ENCODE results near the gene SHISAL1. TPM values are rescaled to one million over a fixed set of nuclear protein-coding genes. Genes with fewer than 3 reads are reported as not detected.

The SHISAL1 gene
- total and polyA plus RNA-seq, 5 donors: 1.0 to 5.8 (median 1.3) TPM

DNA sequence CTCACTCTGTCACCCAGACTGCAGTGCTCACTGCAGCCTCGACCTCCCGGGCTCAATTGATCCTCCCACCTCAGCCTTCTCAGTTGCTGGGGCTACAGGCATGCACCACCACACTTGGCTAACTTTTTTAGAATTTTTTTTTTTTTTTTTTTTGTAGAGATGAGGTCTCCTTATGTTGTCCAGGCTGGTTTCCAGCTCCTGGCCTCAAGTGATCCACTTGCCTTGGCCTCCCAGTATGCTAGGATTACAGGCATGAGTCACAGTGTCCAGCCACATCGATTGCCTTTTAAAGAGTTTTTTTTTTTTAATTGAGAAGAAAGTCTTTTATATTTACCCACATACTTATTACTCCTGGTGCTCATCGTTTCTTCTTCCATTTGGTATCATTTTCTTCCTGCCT, 102.0 kb downstream of the SHISAL1 start:
- peaks cover 2% of the 10 kb centered on the region for H3K9me3 ChIP-seq (ENCODE audit: control insufficient read depth, low read length)
- ATAC-seq (no peak), DNase-seq (no peak)
- no peaks in the 10 kb centered on the region for H3K27me3 ChIP-seq (ENCODE audit: control insufficient read depth, insufficient read depth)
- no peak overlapping the region for H3K4me3 ChIP-seq (ENCODE audit: low read length)
- no peak overlapping the region for H3K27ac ChIP-seq (ENCODE audit: low read length)
- intact Hi-C loops (cut with DNase I): no loop called here
- H3K4me1 ChIP-seq (ENCODE audit: control insufficient read depth, insufficient read depth, low read length): no peaks in the 10 kb centered on the region
- 82% methylated on average over 4 of the region's 4 CpGs for WGBS

DNA sequence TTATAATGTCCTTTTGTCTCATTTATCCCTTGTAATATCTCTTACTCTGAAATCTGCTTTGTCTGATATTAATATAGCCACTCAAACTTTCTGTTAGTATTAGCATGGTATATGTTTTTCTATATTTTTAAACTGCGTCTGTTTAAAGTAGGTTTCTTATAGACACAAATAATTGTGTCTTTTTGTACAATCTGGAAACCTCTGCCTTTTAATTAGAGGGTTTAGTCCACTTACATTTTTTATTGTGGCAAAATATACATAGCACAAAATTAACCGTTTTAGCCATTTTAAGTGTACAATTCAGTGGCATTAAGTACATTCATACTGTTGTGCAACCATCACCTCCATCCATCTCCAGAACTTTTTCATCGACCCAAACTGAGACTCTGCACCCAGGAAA, 103.4 kb downstream of the SHISAL1 start:
- no peak overlapping the region for H3K27ac ChIP-seq (ENCODE audit: low read length)
- no peak overlapping the region for H3K4me3 ChIP-seq (ENCODE audit: low read length)
- DNase-seq (no peak), ATAC-seq (no peak)
- no peaks in the 10 kb centered on the region for H3K4me1 ChIP-seq (ENCODE audit: control insufficient read depth, insufficient read depth, low read length)
- no peaks in the 10 kb centered on the region for H3K9me3 ChIP-seq (ENCODE audit: control insufficient read depth, low read length)
- intact Hi-C loops (cut with DNase I): no loop called here
- 87% methylated on average over 3 of the region's 3 CpGs for WGBS
- H3K27me3 ChIP-seq (ENCODE audit: control insufficient read depth, insufficient read depth): no peaks in the 10 kb centered on the region

DNA sequence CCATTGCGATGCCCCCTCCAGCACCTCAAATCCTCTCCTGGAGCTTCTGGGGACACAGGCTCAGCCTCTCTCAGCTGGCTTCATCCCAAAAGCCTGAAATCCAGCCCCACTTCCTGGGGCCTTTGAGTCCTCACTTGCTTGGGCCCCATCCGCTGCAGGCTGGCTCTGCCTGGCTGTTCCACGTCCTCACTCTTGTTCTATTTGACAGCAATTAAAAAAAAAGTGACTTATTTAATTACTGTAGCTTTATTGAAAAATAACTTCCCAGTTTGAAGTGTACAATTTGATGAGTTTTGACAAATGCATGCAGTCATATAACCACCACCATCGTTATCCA, 104.8 kb downstream of the SHISAL1 start:
- ATAC-seq: no peak
- DNase-seq: no peak
- no peak overlapping the region for H3K27ac ChIP-seq (ENCODE audit: low read length)
- intact Hi-C loops (cut with DNase I): no loop called here
- no peaks in the 10 kb centered on the region for H3K4me1 ChIP-seq (ENCODE audit: control insufficient read depth, insufficient read depth, low read length)
- 80% methylated on average over 4 of the region's 4 CpGs for WGBS
- no peaks in the 10 kb centered on the region for H3K9me3 ChIP-seq (ENCODE audit: control insufficient read depth, low read length)
- H3K27me3 ChIP-seq (ENCODE audit: control insufficient read depth, insufficient read depth): no peaks in the 10 kb centered on the region
- H3K4me3 ChIP-seq (ENCODE audit: low read length): no peak overlapping the region

DNA sequence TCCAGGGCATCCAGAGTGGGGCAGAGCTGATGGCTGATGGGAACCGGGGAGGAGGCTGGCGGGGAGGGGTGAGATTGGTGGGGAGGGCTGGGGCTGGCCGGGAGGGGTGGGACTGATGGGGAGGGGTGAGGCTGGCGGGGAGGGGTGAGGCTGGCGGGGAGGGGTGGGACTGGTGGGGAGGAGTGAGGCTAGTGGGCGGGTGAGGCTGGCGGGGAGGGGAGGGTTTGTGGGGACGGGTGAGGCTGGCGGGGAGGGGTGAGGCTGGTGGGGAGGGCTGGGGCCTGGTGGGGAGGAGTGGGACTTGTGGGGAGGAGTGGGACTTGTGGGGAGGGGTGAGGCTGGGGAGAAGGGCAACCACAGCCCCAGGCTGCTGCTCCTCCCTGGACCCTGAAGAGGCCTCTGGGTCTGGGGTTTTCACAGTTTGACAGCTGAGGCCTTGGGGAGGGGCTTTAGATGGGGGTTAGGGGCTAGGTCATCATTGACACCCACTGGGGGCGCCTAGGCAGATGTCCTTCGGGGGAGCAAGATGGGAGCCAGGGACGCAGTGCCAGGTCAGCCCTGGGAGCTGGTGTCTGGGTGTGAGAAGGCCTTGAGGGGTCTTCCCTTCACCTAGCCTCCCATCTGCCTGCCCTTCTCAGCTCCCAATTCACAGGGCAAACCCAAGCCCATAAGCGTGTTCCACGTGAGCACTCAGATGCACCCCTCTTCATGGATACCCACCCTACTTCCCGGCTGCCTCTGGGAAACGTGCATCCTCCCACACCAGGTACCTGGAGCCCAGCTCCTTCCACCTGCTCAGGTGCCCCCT, 105.4 kb downstream of the SHISAL1 start:
- DNase-seq: no peak
- no peaks in the 10 kb centered on the region for H3K9me3 ChIP-seq (ENCODE audit: control insufficient read depth, low read length)
- H3K27me3 ChIP-seq (ENCODE audit: control insufficient read depth, insufficient read depth): no peaks in the 10 kb centered on the region
- intact Hi-C loops (cut with DNase I): no loop called here
- no peaks in the 10 kb centered on the region for H3K4me1 ChIP-seq (ENCODE audit: control insufficient read depth, insufficient read depth, low read length)
- H3K27ac ChIP-seq (ENCODE audit: low read length): no peak overlapping the region
- 89% methylated on average over 16 of the region's 16 CpGs for WGBS
- no peak for ATAC-seq
- H3K4me3 ChIP-seq (ENCODE audit: low read length): no peak overlapping the region

DNA sequence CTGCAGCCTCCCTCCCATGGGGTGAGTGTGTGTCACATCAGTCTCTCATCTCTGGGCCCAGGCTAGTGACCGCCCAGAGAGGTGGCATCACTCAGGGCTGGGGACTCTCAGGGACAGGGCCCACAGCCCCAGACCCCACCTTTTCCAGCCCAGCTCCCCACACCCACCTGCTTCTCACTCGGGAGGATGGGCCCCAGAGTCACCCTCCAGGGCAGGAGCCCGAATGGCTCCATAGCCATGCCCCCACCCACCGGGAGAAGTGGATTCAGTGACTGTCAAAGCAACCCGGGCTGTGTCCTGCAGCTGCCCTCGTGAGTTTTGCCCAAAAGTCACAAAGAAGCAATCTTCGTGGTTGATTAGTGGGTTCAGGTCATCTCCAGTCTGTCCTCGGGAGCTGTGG, 106.1 kb downstream of the SHISAL1 start:
- no peak for DNase-seq
- Histone ChIP-seq H3K27ac (ENCODE audit: low read length) (no peak overlapping the region), H3K9me3 (ENCODE audit: control insufficient read depth, low read length) (no peaks in the 10 kb centered on the region), H3K27me3 (ENCODE audit: control insufficient read depth, insufficient read depth) (no peaks in the 10 kb centered on the region), H3K4me1 (ENCODE audit: control insufficient read depth, insufficient read depth, low read length) (no peaks in the 10 kb centered on the region), H3K4me3 (ENCODE audit: low read length) (no peak overlapping the region)
- intact Hi-C loops (cut with DNase I): no loop called here
- 89% methylated on average over 8 of the region's 8 CpGs for WGBS
- no peak for ATAC-seq

DNA sequence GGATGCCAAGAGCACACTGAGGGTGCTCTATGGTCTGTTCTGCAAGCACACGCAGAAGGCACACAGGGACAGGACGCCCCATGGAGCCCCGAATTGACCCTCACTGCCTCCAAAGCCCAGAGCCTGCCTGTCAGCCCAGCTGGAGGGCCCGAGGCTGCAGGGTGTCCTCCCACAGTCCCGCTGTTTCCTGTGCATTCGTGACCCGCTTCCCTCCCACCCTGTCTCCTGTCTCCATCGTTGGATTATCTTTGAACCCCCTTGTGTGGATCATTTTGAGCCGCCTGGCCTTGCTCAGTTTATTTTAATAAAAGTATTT, 106.5 kb downstream of the SHISAL1 start:
- ATAC-seq: no peak

DNA sequence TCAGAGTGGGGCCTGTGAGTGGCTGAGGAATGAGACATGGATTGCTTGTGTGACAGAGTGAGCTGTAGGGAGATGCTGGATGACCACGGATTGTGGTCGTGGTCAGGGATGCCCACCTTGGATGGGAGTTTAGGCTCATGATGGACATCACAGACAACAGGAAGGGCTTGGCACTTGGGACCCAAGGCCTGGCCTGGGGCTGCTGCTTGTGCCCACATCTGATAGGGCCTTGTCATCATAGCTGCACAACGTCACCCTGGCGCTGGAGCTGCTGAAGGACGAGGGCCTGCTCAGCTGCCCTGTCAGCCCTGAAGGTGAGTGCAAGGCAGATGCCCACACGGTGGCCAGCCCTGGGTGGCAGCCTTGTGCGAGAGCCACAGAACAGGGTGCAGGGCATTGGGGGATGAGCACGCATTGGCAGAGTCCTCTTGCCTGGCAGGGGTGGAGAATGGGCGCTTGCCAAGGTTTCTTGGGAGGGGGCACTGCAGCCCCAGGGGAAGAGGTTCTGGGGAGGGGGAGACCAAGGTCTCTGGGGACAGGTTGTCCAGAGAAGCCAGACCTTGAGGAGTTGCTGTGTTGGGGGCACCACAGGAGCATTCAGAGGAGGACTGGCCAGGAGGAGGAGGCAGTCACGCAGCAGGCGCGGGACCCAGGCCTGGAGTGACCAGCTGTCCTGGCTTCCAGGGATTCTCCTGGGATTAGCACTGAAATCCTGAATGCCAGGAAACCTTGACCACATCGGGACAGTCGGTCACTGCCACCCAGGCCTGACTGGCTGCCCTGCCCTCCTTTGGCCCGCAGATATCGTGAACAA, 107.0 kb downstream of the SHISAL1 start:
- DNase-seq: no peak
- H3K4me1 ChIP-seq (ENCODE audit: control insufficient read depth, insufficient read depth, low read length): no peaks in the 10 kb centered on the region
- no peak overlapping the region for H3K4me3 ChIP-seq (ENCODE audit: low read length)
- intact Hi-C loops (cut with DNase I): no loop called here
- no peak for ATAC-seq
- H3K9me3 ChIP-seq (ENCODE audit: control insufficient read depth, low read length): no peaks in the 10 kb centered on the region
- H3K27ac ChIP-seq (ENCODE audit: low read length): no peak overlapping the region
- H3K27me3 ChIP-seq (ENCODE audit: control insufficient read depth, insufficient read depth): no peaks in the 10 kb centered on the region
- WGBS: 87% methylated on average over 16 of the region's 16 CpGs

More for the DNA sequence above, 106.5 kb downstream of the SHISAL1 start:
- WGBS: 65% methylated on average over 9 of the region's 9 CpGs
- Histone ChIP-seq H3K9me3 (ENCODE audit: control insufficient read depth, low read length) (no peaks in the 10 kb centered on the region), H3K4me1 (ENCODE audit: control insufficient read depth, insufficient read depth, low read length) (no peaks in the 10 kb centered on the region), H3K27ac (ENCODE audit: low read length) (no peak overlapping the region), H3K4me3 (ENCODE audit: low read length) (no peak overlapping the region), H3K27me3 (ENCODE audit: control insufficient read depth, insufficient read depth) (no peaks in the 10 kb centered on the region)
- no peak for DNase-seq
- intact Hi-C loops (cut with DNase I): no loop called here

DNA sequence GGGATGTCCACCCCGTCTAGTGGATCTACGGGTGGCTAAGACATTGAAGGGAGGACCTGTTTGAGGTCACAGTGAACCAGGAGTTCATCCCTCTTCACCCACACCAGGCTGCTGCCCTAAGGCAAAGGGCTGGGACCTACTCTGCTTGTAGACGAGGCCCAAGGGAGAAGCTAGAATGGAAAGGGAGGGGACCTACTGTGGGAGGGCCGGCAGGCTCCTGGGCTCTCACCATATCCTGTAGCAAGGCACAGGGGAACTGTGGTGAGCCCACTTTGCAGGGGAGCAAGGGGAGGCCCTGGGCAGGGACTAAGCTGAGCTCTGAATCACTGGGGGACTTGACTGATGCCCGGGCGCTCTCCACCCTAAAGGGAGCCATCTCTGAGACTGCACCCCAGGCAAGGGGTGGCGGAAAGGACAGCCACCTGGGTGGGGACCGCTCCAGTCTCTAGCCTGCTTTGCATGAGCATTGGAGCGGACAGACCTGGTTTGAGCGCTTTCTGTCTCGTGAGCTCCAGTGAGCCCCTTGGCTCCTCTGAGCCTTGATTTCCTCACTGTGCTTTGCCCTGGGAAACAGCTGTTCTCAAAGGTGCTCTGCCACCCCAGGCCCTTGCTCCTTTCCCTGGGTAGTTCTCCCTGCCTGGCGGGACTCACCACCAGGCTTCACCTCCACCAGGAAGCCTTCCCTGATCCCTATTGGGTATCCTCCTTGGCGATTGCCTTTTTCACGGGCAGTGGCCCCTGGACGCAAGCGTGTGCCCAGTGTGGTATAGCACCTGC, 107.8 kb downstream of the SHISAL1 start:
- no peaks in the 10 kb centered on the region for H3K27me3 ChIP-seq (ENCODE audit: control insufficient read depth, insufficient read depth)
- WGBS: 87% methylated on average over 16 of the region's 16 CpGs
- DNase-seq: no peak

DNA sequence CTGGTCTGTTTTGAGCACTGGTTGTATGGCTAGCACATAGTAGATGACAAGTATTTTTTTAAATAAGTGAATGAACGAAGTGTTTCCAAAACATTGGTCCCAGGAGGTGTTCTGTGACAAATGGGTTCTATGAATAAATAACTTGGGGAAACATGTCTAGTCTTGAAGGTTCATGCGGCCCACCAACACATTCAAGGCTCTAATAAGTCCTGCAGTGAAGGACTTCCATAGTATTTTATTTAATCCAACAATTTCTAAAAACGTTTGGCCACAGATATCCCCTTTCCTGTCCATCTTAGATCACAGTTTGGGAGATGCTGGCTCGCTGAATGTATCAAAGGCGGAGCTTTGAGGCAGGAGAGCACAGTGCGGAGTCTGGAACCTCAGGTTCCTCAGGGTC, 109.5 kb downstream of the SHISAL1 start:
- H3K9me3 ChIP-seq (ENCODE audit: control insufficient read depth, low read length): no peaks in the 10 kb centered on the region
- DNase-seq (no peak), ATAC-seq (no peak)
- H3K4me1 ChIP-seq (ENCODE audit: control insufficient read depth, insufficient read depth, low read length): no peaks in the 10 kb centered on the region
- no peak overlapping the region for H3K27ac ChIP-seq (ENCODE audit: low read length)
- 50% methylated on average over 6 of the region's 6 CpGs for WGBS
- intact Hi-C loops (cut with DNase I): no loop called here
- H3K4me3 ChIP-seq (ENCODE audit: low read length): no peak overlapping the region
- no peaks in the 10 kb centered on the region for H3K27me3 ChIP-seq (ENCODE audit: control insufficient read depth, insufficient read depth)

More for the DNA sequence above, 107.8 kb downstream of the SHISAL1 start:
- Histone ChIP-seq H3K4me3 (ENCODE audit: low read length) (no peak overlapping the region), H3K4me1 (ENCODE audit: control insufficient read depth, insufficient read depth, low read length) (no peaks in the 10 kb centered on the region), H3K27ac (ENCODE audit: low read length) (no peak overlapping the region), H3K9me3 (ENCODE audit: control insufficient read depth, low read length) (no peaks in the 10 kb centered on the region)
- intact Hi-C loops (cut with DNase I): no loop called here
- ATAC-seq: no peak

DNA sequence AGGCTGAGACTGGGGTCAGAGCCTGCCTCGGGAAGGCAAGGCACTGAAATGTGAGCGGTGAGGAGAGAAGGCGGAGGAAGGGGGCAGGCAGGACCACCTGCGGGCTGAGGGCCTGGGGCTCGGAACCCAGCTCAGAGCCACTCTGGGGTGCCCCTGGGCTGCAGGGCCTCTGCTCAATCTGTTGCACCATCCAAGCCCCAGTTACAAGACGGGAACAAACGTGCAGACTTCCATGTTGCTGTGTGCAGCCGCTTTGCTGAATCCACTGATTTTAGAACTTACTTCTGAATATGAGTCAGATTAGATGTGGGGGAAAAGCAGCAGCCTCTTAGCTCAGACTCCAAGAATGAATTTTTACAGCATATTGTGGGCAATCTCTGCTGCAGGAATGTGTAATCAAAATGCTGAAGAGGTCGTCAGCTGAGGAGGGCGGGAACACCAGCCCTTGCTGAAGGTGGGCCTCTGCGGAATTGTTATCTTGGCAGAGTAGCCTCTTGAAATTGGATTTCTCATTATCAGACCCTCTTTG, 110.4 kb downstream of the SHISAL1 start:
- ATAC-seq (no peak), DNase-seq (no peak)
- no peak overlapping the region for H3K27ac ChIP-seq (ENCODE audit: low read length)
- 59% methylated on average over 11 of the region's 11 CpGs for WGBS
- no peaks in the 10 kb centered on the region for H3K9me3 ChIP-seq (ENCODE audit: control insufficient read depth, low read length)
- intact Hi-C loops (cut with DNase I): no loop called here
- no peaks in the 10 kb centered on the region for H3K4me1 ChIP-seq (ENCODE audit: control insufficient read depth, insufficient read depth, low read length)
- H3K4me3 ChIP-seq (ENCODE audit: low read length): no peak overlapping the region
- no peaks in the 10 kb centered on the region for H3K27me3 ChIP-seq (ENCODE audit: control insufficient read depth, insufficient read depth)

DNA sequence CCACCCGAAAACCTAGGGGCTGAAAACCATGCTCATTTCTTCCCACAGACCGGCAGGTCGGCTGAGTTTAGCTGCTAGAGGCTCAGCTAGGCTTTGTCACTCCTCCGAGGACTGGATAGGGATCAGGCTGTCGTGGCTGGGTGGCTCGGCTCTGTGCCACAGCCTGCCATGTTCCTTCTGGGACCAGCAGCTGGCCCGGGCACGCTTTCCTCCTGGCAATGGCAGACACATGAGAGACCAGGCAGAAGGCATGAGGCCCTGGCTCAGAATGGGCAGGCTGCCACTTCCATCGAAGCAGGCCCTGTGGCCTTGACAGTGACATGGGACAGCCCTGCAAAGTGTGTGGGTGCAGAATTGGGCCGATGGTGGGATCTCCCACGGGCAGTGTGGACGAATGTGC, 111.1 kb downstream of the SHISAL1 start:
- Histone ChIP-seq H3K9me3 (ENCODE audit: control insufficient read depth, low read length) (no peaks in the 10 kb centered on the region), H3K4me1 (ENCODE audit: control insufficient read depth, insufficient read depth, low read length) (no peaks in the 10 kb centered on the region), H3K4me3 (ENCODE audit: low read length) (no peak overlapping the region), H3K27me3 (ENCODE audit: control insufficient read depth, insufficient read depth) (no peaks in the 10 kb centered on the region), H3K27ac (ENCODE audit: low read length) (no peak overlapping the region)
- DNase-seq (no peak), ATAC-seq (no peak)
- WGBS: 62% methylated on average over 12 of the region's 12 CpGs
- intact Hi-C loops (cut with DNase I): no loop called here

Measured in right cardiac atrium (tissue), 5 donors.